Neural progenitor cell (in vitro differentiated cells): ENCODE results near the gene RNF212.

Source experiments
- EZH2 ChIP-seq: fragments of 200-600 bp; sonication (generic); IDR thresholded peaks from 2 replicates; pipeline ENCODE4 v1.6.1; 2017; ENCODE audit warnings: antibody characterized with exemption, mild to moderate bottlenecking, moderate library complexity
- EZH2phosphoT487 ChIP-seq: fragments of 200-600 bp; sonication (generic); IDR thresholded peaks from 2 replicates; pipeline ENCODE4 v1.6.1; 2017; ENCODE audit warnings: antibody characterized with exemption
- TF ChIP-seq, protein P1 (sequence below): fragments of 200-600 bp; sonication (generic); IDR thresholded peaks from 2 replicates; pipeline ENCODE4 v1.5.1; 2017; ENCODE audit warnings: antibody characterized with exemption, mild to moderate bottlenecking

DNA sequence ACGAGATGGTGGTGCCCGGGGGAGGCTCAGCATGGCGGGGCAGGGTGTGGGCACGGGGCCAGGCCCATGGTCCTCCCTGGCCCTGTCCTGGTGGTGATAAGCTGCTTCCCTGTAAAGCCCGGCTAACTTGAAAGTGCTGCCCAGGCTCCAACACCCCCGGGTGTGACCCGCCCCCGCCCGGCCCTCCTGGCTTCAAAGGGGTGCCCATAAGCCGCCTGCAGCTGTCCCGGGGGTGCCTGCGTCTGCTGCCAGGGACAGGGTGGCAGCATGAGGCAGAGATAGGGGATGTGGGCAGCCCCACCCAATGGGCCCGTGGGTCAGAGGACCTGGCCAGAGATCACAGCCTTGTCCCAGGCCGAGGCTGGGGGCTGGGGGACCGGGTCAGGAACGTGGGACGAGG is 83.8 kb downstream of the RNF212 start:
- TF ChIP-seq, protein P1, sequence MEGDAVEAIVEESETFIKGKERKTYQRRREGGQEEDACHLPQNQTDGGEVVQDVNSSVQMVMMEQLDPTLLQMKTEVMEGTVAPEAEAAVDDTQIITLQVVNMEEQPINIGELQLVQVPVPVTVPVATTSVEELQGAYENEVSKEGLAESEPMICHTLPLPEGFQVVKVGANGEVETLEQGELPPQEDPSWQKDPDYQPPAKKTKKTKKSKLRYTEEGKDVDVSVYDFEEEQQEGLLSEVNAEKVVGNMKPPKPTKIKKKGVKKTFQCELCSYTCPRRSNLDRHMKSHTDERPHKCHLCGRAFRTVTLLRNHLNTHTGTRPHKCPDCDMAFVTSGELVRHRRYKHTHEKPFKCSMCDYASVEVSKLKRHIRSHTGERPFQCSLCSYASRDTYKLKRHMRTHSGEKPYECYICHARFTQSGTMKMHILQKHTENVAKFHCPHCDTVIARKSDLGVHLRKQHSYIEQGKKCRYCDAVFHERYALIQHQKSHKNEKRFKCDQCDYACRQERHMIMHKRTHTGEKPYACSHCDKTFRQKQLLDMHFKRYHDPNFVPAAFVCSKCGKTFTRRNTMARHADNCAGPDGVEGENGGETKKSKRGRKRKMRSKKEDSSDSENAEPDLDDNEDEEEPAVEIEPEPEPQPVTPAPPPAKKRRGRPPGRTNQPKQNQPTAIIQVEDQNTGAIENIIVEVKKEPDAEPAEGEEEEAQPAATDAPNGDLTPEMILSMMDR: no peak
- TF ChIP-seq EZH2 (no peak), EZH2phosphoT487 (no peak)
